H1 (cell line): ENCODE data around the gene ACAA1.

Source experiments
- CTCF ChIP-seq, 3 experiments: IDR thresholded peaks; 1 replicate in 2 of 3; 2 replicates in 1 of 3; pipeline versions ENCODE4 v1.5.1 to v1.6.1; 2011; ENCODE audit warnings: low read length in 3 of 3, mild to moderate bottlenecking in 3 of 3, inconsistent platforms in 2 of 3, low read depth in 1 of 3, moderate library complexity in 1 of 3; ENCODE audit not compliant: insufficient read depth in 1 of 3; ENCODE audit errors: control extremely low read depth in 1 of 3
- EZH2 ChIP-seq: fragments of 200-600 bp; sonication (generic); IDR thresholded peaks from 2 replicates; pipeline ENCODE4 v1.7.1; 2012; ENCODE audit warnings: low read depth, mild to moderate bottlenecking, moderate library complexity, low read length, inconsistent platforms; ENCODE audit not compliant: severe bottlenecking
- JUN ChIP-seq: IDR thresholded peaks from 2 replicates; pipeline ENCODE4 v1.6.1; 2011; ENCODE audit warnings: low read depth, mild to moderate bottlenecking, improper control_type of control experiment, low read length
- POU5F1 ChIP-seq: IDR thresholded peaks from 2 replicates; pipeline ENCODE4 v1.6.1; 2011; ENCODE audit warnings: low read depth, mild to moderate bottlenecking, low read length, moderate library complexity
- RAD21 ChIP-seq, 2 experiments: IDR thresholded peaks in 1 of 2; conservative IDR thresholded peaks in 1 of 2; 2 replicates each; pipeline ENCODE4 v1.6.1; 2011; ENCODE audit warnings: low read depth in 2 of 2, low read length in 2 of 2, improper control_type of control experiment in 1 of 2, inconsistent platforms in 1 of 2, mild to moderate bottlenecking in 1 of 2, moderate library complexity in 1 of 2
- SP2 ChIP-seq: IDR thresholded peaks from 2 replicates; pipeline ENCODE4 v1.6.1; 2012; ENCODE audit warnings: mild to moderate bottlenecking, low read length, inconsistent platforms

GRCh38 chr3:38139652-38140051 is 2.7 kb upstream of the ACAA1 start:
- TF ChIP-seq CTCF (IDR thresholded peaks at IDR 0.05; ENCODE audit: control extremely low read depth in 1 of 3, insufficient read depth in 1 of 3, low read depth in 1 of 3, low read length in 3 of 3) (no peak), JUN (no peak), RAD21 (IDR thresholded peaks at IDR 0.05 in 1 of 2, conservative IDR thresholded peaks at IDR 0.05 in 1 of 2; ENCODE audit: low read depth in 2 of 2, low read length in 2 of 2) (no peak), SP2 (no peak), EZH2 (no peak), POU5F1 (no peak)
